Esophagus squamous epithelium (tissue), 4 donors: ENCODE data around the gene USP46.

Experiments
- CTCF ChIP-seq, 6 experiments: fragments of 450-650 bp in 4 of 6; fragments of 200-600 bp in 2 of 6; sonication (generic) in 2 of 6; IDR thresholded peaks; one replicate each; pipeline ENCODE4 v1.5.1; 2016 to 2019; ENCODE audit warnings: antibody characterized with exemption in 6 of 6, mild to moderate bottlenecking in 4 of 6, moderate library complexity in 4 of 6
- POLR2A ChIP-seq, 4 donors: fragments of 450-650 bp; IDR thresholded peaks; one replicate each; pipeline ENCODE4 v1.6.1; 2017; ENCODE audit warnings: antibody characterized with exemption in 4 of 4, mild to moderate bottlenecking in 4 of 4, moderate library complexity in 3 of 4

- TF ChIP-seq CTCF (IDR thresholded peaks at IDR 0.05) (no peak), POLR2A (IDR thresholded peaks at IDR 0.05) (no peak)
Measured at GRCh38 chr4:52612341-52612740, 46.8 kb downstream of the USP46 start.
